Left ventricle myocardium inferior (tissue), 1 donor: ENCODE measurements around the gene FGF7. TPM values are rescaled to one million over a fixed set of nuclear protein-coding genes. Genes with fewer than 3 reads are reported as not detected.

Experiments used
- DNase-seq: peaks from one replicate; pipeline ENCODE4 v3.0.0-alpha.2; 2020
- H3K27ac ChIP-seq: fragments of 200-600 bp; replicated peaks from 2 replicates; pipeline ENCODE4 v1.8.0; 2021
- H3K27me3 ChIP-seq: fragments of 200-600 bp; 2 replicates; pipeline ENCODE4 v1.8.0; 2021; ENCODE audit warnings: low read depth
- H3K36me3 ChIP-seq: fragments of 200-600 bp; 2 replicates; pipeline ENCODE4 v1.8.0; 2021
- H3K4me1 ChIP-seq: fragments of 200-600 bp; 2 replicates; pipeline ENCODE4 v1.8.0; 2021
- H3K4me3 ChIP-seq: fragments of 200-600 bp; 2 replicates; pipeline ENCODE4 v1.8.0; 2021; ENCODE audit warnings: mild to moderate bottlenecking, moderate library complexity
- H3K9me3 ChIP-seq: fragments of 200-600 bp; replicated peaks from 2 replicates; pipeline ENCODE4 v1.8.0; 2021
- intact Hi-C: fragments of 100-400 bp; cut with micrococcal nuclease; formaldehyde crosslinking; loops from one replicate; pipeline ENCODE4 v1.11.0; 2022
- total RNA-seq: library from RNA; stranded (reverse); fragmentation: NEBNext Ultra II Directional; extraction: Animal tissue kit (Norgen Biotek cat#: 25700); gene quantifications from one replicate; pipeline ENCODE4 v1.2.1, GENCODE V29; 2021
- TF ChIP-seq, protein P1 (sequence below): fragments of 200-600 bp; IDR thresholded peaks from 2 replicates; pipeline ENCODE4 v1.8.0; 2021; ENCODE audit warnings: antibody characterized with exemption, mild to moderate bottlenecking, borderline replicate concordance
- donor health status: DM: no; HTN: yes; CAD: no; lungs with severe emphysema.

The FGF7 gene
- total RNA-seq, 1 donor from 2014 or later = 34.1 TPM

DNA sequence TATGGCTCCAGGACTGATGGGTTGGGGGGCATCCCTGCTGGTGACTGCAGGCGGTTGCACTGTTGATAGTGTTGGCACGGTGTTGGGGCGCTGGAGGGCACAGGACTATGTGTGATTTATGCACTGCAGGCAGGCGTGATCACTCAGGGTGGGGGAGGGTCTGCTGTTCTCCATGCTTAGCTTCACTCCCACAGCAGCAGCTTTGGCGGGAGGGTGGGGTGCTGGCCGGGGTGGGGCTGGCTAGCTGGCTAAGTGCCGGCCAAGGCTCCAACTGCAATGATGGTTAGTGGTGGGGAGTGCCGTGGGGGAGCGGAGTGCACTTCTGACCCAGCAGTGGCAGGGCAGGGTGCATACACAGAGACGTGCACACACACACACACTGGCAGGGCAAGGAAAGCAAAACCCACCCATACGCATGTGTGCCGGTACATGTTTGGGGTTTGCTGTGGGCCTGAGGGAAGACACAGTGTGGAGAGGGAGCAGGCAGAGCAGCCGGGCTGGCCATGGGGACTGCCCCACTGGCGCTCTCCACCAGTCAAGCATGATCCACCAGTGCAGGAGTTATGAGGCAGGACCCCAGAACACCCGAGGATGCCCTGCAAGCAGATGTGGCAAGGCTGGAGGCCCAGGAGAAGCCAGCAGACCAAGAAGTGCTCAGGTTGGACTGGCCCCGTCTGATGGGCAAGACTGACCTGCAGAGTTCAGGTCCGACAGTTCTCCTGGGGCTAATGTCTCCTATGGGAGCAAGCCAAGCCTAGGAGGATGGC lies 16.5 kb upstream of the FGF7 start:
- Histone ChIP-seq H3K36me3 (no peaks in the 10 kb centered on the region), H3K4me3 (no peak overlapping the region), H3K9me3 (peaks cover 5% of the 10 kb centered on the region), H3K27ac (no peak overlapping the region), H3K27me3 (no peaks in the 10 kb centered on the region), H3K4me1 (no peaks in the 10 kb centered on the region)
- TF ChIP-seq, protein P1, sequence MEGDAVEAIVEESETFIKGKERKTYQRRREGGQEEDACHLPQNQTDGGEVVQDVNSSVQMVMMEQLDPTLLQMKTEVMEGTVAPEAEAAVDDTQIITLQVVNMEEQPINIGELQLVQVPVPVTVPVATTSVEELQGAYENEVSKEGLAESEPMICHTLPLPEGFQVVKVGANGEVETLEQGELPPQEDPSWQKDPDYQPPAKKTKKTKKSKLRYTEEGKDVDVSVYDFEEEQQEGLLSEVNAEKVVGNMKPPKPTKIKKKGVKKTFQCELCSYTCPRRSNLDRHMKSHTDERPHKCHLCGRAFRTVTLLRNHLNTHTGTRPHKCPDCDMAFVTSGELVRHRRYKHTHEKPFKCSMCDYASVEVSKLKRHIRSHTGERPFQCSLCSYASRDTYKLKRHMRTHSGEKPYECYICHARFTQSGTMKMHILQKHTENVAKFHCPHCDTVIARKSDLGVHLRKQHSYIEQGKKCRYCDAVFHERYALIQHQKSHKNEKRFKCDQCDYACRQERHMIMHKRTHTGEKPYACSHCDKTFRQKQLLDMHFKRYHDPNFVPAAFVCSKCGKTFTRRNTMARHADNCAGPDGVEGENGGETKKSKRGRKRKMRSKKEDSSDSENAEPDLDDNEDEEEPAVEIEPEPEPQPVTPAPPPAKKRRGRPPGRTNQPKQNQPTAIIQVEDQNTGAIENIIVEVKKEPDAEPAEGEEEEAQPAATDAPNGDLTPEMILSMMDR = no peak
- intact Hi-C loops = no loop called here
- no peak for DNase-seq

DNA sequence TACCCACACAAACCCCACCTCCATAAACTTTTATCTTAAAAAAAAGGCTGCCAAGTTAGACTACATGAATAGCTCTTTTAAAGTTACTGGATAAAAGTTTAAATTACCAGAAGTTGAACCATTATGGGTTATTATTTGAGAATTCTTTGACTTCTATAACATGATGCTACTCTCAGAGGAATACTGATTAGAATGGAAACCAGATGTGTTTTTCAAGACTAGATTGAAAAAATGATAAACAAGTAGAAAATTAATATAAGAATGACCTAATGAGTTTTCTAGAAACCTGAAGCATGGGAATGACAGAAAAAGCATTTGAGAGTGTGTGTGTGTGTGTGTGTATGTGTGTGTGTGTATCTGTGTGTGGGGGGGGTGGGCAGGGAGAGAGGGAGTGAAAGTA lies 12.4 kb upstream of the FGF7 start:
- no peaks in the 10 kb centered on the region for H3K36me3 ChIP-seq
- H3K4me1 ChIP-seq = no peaks in the 10 kb centered on the region
- TF ChIP-seq, protein P1 = no peak
- H3K9me3 ChIP-seq = no peaks in the 10 kb centered on the region
- H3K4me3 ChIP-seq = no peak overlapping the region
- intact Hi-C loops = no loop called here
- H3K27ac ChIP-seq = no peak overlapping the region
- no peak for DNase-seq
- no peaks in the 10 kb centered on the region for H3K27me3 ChIP-seq

DNA sequence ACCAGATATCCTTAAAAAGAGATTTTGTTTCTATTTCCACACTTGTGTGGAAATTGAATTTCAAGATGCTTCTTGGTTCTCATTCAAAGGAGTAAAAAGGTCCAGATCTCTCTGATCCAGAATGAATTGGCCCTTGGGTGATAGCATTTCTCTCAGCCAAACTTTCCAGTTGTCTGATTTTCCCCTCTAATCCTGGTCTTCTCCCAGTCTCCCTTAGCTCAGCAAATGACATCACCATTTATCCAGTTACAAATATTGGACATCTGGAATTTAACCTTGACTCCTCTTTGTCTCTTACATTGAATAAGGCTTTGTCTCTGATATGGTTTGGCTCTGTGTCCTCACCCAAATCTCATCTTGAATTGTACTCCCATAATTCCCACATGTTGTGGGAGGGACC lies 10.2 kb upstream of the FGF7 start:
- no peak for DNase-seq
- Histone ChIP-seq H3K27me3 (no peaks in the 10 kb centered on the region), H3K36me3 (no peaks in the 10 kb centered on the region), H3K27ac (no peak overlapping the region), H3K9me3 (peaks cover 7% of the 10 kb centered on the region), H3K4me1 (no peaks in the 10 kb centered on the region), H3K4me3 (no peak overlapping the region)
- intact Hi-C loops = no loop called here
- TF ChIP-seq, protein P1 = no peak

DNA sequence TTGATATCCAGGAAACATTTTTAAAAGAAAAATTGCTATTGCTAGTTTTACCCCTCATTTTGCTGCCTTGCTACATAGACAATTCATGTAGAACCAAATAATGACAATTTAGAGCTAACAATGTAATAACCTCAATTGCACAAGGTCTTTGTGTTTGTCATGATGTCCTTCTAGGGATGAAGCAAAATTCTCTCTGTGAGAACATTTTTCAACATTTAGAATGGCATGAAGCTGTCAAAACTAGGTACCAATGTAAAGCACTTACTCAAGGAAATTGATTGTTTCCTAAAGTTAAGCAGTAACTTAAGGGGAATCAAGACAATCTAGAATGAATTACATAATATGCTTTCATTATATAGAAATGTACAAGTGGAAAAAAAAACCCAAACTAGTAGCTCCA lies 7.9 kb upstream of the FGF7 start:
- Histone ChIP-seq H3K9me3 (peaks cover 7% of the 10 kb centered on the region), H3K36me3 (no peaks in the 10 kb centered on the region), H3K27ac (no peak overlapping the region), H3K4me3 (no peak overlapping the region), H3K27me3 (no peaks in the 10 kb centered on the region), H3K4me1 (no peaks in the 10 kb centered on the region)
- DNase-seq = no peak
- TF ChIP-seq, protein P1 = no peak
- intact Hi-C loops = no loop called here

DNA sequence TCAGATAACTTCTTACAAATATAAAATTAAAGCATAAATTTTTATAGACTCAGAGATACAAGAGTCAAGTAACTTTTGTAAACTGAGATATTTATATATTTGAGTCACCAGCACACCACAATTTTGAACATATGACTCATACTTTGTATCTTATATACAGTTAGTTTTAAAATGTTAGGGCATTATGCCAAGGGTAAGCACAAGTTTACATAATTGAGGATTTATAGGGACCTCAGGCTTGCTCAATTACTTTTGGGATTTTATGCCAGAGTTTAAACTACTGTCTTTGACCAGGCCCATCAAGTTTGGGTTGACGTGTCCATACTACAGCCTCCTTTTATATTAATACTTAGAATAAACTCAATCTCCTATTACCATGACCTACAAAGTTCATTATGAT lies 7.4 kb upstream of the FGF7 start:
- TF ChIP-seq, protein P1 = no peak
- Histone ChIP-seq H3K4me1 (no peaks in the 10 kb centered on the region), H3K4me3 (no peak overlapping the region), H3K27me3 (no peaks in the 10 kb centered on the region), H3K36me3 (no peaks in the 10 kb centered on the region), H3K9me3 (peaks cover 7% of the 10 kb centered on the region), H3K27ac (no peak overlapping the region)
- no peak for DNase-seq
- intact Hi-C loops = no loop called here
